GM19438 (cell line): Measurements from ENCODE around the gene DUSP7.

Experiments
- ATAC-seq: cut with Tn5 transposase; IDR thresholded peaks from one replicate; pipeline ENCODE4 v1.9.1; 2021; ENCODE audit warnings: low read depth; ENCODE audit not compliant: unreplicated experiment

The DUSP7 gene

DNA sequence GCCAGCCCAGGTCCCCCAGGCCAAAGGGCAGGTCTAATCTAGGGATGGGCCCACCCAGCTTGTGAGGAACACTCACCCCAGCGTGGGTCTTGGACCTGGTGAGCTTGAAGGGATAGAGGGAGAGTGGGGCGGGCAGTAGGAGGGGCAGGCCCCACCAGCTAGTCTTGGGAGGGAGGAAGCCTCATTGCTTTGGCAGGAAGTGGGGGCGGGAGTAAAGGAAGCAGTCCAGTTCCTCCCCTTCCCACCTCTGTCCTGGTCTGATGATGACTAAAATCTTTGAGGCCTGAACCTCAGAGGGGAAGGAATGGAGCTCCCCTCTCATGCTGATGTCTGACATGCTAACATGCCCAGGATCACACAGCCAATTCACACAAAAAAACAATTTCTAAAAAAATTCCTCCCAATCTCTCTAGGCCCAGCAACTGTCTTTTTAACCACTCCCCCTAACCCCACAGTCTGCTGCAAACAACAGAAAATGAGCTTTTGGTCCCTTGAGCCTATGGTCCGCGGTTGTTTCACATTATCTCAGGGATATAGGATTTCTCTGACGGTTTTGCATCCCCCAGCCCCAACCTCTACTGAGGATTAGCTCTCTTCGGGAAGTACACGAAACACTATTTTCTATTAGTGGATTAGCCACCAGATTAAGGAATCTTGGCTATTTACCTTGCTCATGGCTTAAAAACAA lies 30.7 kb upstream of the DUSP7 start:
- no peak for ATAC-seq

DNA sequence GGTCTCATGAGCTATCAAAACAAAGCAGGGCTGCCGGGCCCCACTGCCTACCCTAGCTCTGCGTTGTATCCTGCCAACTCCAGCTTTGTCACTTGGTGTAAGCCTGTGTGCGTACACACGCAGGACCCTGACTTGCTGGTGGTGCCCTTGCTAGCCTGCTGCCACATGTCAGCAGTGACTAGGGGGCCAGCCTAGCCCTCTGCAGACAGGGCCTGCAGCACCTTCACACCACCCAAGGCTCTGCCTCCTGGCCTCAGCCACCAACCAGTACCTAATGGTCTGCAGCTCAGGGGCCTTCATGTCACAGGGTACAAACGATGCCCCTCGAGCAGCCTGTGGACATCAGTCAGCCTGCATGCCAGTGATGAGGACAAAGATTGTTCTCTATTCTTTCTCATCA lies 30.1 kb upstream of the DUSP7 start:
- no peak for ATAC-seq

DNA sequence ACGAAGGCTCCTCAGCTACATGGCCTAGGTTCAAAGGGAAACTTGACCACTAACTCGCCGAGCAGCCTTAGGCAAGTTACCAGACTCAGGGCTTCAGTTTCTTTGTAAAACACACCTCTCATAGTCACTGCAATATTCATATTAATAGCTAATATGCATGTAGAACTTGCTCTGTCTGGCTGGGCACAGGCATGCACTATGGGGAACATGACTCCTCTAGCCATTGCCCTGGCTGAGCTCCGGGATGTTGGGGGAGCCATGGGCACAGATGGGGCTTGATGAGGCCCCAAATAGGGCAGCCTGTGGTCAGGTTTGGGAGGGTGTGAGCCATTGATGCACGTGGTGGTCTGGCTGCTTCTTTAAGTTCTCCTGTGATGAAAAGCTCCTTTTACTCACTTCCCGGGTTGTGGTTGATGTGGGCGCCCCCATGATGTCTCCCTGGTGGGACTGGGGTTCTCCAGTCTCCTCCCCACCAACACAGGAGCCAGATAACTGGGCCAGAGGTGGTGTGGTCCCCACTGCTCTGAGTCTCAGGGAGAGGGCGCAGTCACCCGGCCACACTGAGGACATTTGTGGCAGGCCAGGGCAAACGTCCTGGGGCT lies 29.4 kb upstream of the DUSP7 start:
- no peak for ATAC-seq

DNA sequence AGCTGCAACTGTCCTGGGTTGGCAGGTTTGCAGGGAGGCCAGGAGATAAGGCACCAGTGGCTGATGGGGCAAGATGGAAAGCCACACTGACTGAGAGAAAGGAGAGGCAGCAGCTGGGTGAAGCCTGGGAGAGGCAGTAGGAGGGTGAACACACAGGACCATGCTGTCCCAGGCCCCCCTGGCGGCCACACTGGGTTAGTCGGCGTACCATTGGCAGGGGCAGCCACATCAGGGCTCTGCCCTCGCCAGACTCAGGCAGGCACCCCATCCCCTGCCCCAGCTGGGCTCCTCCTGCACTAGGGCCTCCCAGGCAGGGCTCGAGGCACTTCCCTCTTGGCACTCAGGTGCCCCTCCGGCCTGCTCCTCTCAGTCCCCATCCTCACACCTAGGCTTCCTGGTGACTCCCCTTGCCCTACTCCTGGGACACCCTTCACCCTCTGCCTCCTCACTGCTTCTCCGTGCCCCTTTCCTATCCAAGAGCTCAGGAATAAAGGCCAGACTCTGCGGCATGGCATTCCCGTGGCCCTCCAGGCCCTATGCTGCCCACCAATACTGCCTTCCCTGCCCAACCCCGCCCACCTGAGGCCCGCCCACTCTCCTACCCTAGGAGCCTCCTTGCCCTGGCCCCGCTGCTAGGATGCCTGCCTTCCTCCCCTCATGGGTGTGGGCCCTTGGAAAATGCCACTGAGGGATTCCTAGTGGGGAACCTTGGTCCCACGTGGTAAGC lies 28.7 kb upstream of the DUSP7 start:
- ATAC-seq, result no peak

DNA sequence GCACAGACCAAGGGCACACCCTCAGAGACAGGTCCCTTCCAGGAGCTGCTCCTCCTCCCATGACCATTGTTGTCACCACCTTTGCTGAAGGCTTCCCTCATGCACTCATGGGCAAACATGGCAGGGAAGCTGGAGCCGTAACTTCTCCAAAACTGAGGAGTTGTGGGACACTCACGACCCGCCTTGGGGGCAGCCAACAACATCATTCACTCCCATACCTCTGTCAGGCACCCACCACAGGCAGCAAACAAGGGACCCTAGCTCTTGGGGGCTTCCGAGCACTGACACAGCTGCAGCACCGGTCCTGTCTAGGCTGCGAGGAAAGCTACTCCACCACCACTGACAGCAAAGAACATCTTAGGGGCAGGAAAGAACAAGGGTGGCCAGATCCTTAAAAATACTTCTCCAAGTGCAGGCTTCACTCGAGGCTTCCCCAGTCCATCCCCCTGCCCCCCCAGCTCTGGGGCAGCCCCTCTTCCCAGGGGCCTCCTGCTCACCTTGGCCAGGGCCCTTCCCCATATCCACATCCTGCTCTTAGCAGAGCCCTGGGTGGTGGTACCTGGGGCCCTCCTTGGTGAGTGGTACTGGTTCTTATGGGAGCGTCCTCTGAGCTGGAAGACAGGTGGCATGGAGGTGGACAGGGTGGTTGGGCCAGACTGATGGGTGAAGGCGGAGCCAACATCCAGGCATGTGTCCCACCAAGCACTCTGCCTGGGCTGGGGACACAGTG lies 28.0 kb upstream of the DUSP7 start:
- no peak for ATAC-seq

DNA sequence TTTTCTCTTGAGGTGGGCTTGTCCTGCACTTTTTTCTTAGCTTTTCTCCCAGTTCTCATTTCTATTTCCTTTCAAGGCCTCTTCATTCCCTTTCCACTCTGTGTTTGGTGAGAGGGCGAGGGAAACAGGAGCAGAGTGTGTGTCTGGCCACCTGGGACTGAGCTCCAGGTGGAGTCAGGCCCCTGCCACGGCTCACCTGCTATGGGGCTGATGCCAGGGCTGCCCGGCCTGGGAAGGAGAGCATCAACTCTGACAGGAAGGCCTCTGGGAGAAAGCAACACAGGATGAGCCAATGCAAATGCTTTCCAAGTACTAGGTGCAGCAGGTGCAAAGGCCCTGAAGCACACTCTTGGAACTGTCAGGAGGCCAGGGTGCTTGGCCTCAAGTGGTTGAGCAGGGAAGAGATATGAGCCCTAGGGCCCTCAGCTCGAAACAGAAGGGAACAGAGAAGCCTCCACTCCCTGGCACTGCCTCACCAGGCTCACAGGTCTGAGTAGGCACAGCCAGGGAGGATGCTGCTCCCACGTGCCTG lies 27.3 kb upstream of the DUSP7 start:
- ATAC-seq, result no peak

DNA sequence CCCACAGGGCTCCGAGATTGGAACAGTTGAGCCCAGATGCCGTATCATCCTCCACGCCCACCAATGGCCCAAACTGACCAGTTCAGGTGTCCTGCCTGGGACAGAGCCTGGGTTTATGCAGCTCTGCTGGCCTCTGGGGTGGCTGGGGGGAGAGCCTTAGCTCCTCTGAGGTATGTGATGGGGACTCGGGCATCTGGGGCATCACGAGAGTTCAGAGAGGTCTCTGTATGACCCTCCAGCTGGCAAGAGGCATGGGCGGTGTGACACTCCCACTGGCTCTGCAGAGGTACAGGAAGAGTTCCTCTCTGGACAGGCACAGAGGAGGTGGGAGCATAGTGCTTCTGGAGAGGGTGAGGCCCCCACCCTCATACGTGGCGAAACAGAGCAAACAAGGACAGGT lies 26.6 kb upstream of the DUSP7 start:
- no peak for ATAC-seq

DNA sequence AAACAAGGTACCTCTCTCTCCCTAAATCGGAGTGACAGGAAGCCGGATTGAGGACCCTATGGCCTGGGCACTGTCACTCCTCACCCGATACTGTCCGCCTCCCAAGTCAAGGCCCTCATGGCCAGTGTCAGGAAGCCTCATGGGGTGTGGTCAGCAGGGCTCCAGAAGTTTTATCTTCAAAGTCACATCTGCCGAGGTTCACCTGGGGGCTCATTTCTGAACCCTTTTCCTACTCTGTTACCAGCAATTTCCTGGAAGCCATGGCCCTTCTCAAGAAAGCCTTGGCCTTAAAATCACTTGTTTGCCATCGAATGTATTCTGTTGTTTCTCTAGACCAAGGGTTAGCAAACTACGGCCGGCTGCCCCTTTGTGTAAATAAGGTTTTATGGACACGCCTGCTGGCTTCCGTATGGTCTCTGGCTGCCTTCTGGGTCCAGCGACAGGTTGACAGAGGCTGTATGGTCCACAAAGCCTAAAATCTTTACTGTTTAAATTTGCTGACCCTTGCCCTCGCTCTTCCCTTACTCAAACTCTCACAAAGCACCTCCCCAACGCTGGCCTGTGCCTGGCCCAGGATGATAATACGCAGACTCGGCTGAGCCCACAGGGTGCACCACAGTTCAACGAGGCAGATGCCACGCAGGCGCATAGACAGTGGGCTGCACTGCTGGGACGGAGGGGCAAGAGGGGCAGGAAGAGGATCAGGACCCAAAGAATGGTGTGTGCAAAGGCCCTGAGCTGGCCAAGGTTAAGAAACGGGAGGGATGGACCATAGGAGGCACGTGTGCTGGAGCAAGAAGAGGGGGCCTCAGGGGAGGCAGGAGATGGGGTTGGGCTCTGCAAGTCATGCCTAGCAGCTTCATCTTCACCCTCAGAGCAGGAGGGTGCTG lies 24.7 kb upstream of the DUSP7 start:
- ATAC-seq, result no peak

DNA sequence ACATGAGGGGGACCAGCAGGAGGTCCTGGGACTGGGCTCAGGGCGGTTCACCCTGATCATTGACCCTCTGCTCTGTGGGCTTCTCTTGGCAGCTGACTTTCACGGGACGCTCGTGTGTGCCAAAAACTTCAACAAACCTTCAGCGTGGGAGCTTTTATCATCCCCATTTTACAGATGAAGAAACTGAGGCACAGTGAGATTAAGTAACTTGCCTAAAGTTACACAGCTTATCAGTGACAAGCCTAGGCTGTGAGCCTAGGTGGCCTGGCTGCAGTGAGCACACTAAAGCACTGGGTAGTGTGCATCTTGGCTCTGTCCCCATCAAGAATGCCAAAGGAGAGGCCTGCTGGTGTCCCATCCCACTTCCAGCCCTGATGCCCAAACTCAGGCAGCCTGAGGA lies 23.6 kb upstream of the DUSP7 start:
- ATAC-seq, result no peak

DNA sequence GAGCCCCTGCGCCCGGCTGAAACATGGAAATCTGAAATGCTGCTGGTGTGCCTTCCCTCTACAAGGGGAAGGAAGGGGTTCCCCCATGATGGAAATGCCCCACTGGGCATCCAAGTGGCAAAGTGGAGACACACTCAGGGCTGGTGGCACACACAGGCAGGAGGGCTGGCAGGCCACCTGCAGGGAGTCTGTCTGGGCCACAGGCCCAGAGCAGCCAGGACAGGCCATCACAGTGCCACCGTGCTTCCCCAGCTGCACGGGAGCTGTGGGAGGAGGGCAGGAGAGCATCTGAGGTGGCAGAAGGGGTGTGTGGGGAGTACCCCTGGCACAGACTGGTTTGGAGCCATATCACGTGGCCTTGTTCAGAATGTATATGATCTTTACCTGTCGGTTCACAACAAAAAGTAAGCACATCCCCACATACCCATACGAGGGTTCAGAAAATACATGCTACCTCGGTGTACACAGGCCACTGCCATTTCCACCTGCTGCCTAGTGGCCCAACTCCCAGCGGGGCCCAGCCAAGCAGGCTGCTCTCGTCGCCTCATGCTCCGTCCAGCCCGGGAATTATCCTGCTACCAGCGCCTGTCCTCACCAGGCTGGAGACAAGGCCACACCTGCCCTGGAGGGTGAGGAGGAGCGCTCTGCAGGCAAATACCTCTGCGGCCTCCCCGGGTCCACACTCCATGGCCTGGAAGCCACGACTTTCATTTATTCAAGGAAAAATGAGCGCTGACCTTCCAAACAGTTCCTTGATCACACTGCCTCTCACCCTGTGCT lies 22.6 kb upstream of the DUSP7 start:
- no peak for ATAC-seq

DNA sequence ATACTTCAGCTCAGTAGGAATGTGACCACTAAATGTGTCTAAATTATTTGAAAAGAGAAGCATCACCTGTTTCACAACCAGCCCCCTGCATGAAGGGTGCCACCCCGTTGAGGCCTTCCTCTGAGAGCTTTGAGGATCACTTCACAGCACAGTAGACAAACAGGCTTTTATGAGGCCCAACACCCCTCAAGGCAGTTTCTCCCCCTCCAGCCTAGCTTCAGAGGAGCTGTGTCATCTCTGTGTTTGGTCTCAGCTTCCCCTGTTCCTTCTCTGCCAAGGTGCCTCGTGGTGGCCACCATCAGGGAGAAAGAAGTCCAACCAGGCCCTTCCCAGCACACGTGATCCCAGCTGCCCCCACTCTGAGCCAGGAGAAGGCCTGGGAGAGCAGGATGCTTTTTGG lies 21.6 kb upstream of the DUSP7 start:
- ATAC-seq, result no peak

DNA sequence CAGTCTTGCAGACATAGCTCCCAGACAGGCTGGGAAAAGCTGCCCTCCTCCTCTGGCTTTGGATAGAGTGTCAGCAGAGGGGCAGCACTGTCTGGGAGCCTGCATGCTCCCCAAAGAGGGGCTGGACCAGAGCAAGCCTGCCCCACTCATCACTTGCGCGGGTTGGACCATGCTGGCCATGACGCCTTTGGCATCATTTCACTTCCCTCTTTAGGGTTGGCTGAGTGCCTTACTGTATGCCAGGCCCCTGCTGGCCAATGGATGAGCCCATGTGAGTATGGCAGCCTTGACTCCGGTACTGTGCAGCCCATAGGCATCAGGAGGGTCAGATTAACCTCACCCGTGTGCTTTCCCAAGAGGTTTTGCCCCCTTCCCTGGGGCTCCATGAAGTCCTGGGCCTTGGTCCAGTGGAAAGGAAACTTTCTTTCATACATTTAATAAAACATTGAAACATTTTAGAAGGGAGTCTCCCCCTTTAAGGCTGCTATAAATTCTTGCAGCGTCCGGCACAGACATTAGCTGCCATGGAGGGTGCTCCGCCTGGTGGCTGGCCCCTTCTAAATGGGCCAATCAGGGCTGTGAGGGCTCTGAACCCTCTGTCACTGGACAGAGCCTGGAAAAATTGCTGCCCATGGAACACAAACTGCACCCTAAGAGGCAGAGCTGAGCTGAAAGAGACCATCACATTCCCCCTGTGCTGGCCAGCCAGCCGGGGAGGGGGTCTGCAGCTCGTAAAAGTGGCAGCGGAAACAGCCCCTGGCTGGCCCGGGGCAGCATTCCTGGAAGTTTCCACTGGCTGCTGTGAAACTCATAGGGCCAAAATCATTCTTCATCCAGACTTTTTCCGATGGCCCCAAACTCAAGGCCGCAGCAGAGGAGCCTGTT lies 20.8 kb upstream of the DUSP7 start:
- ATAC-seq, result no peak

DNA sequence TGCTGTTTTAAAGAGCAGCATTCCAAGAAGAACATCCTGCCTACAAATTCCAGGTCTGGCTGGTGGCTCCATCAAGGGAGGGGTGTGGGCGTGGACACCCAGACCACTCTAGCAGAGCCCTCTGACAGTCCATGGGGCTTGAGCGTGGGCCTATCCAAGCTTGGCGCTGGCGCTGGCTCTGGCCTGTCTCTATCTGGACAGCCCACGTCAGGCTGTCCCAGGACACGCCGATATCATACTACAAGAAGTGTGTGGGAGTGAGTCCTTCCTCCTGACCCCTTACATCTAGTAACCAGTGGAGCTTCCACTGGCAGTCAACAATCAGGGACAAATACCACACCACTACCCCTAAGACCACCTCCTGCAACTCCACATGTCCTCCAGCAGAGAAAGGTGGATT lies 17.1 kb upstream of the DUSP7 start:
- ATAC-seq, result no peak

DNA sequence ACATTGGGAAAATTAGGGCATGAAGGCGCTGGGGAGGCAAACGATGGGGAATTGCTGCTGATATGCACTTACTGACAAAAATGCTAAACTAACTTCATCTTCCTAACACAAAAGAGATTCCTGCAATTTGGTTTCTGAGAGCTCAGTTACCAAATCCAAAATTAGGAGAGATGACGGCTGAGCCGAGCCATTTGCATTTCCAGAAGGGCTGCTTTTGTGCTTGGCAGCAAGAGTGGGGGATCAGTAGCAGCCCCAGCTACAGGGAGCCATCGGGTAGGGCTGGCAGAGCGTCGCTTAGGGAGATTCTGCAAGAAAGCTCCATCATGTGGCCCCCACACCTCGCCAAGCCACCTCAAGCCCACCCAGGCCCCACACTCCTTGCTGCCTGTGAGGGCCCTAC lies 16.1 kb upstream of the DUSP7 start:
- ATAC-seq, result no peak

DNA sequence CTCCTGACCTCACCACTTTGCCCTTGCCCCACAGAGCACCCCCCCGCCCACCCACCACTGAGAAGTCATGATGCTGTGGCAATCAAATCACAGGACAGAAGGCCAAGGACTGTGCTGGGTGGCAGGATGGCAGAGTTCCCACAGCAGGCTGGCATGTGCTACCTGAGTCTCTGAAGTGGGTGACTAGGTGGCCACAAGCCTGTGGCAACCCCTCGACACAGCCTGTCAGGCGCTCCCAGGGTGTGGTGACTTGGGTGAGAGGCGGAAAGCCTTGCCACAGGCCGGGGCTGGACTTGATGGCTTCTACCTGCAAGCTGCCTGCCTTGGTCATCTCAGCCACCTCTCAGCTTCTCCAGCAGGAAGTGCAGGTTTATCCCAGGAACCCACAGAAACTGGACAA lies 15.6 kb upstream of the DUSP7 start:
- ATAC-seq, result no peak

DNA sequence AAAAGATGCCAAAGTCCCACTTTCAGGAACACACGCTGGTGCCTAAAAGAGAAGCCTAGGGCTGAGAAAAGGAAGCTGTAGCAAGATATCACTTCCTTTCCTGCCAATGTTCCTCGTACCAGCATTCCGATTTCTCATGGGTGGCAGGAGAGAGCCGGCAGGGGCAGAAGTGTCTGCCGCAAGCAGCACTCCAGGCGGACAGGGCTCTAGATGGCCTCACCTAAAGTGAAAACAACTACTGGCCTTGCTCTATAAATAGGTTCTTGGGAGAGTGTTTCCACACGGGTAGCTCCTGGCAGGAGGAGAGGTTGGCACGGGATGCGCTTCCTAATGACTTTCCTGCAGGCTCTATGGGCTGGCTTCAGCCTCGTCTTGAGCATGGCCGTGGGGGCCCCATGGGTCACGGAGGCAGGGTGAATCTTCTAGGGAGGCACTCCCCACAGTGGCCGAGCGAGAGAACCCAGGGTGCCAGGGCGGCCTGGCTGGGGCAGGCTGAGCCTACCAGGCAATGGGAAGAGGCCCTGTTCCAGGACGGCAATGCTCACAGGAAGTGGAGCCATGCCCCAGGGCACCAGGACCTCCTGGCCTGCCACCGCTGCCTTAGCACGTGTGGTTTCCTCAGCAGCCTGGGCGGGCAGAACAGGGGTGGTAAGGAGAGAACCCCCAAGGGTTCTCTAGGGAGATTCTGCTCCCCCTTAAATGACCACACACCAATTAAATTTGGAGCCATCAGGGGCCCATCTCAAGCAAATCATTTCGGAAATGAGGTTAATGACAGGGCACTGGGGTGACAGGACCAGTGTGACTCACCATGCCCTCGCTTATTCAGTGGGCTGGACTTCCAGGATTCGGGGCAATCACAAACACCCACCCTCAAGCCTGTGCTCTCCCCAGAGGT lies 14.6 kb upstream of the DUSP7 start:
- ATAC-seq, result no peak

DNA sequence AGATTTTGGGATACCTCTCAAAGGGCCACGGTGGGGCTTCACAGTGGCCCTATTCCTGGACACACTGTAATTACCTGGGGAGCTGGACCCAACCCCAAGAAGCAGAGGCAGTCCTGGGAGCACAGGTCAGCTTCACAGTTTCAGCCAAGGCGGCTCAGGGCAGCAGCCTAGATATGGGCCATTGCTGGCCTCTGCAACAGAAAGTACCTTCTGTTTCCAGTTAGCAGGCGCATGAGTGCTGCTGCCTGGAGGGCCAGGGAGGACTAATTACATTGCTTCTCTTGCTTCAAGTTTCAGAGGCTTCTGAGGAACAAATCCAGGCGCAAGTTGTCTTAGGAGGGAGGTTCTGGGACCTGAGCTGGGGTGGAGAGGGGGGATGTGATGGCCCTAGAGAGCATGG lies 13.5 kb upstream of the DUSP7 start:
- no peak for ATAC-seq
